GM19467 (cell line): ENCODE results near the gene B3GNT5.

Experiments used
- ATAC-seq: cut with Tn5 transposase; IDR thresholded peaks from one replicate; pipeline ENCODE4 v1.9.1; 2021; ENCODE audit warnings: mild to moderate bottlenecking, moderate library complexity; ENCODE audit not compliant: unreplicated experiment

B3GNT5 gene

DNA sequence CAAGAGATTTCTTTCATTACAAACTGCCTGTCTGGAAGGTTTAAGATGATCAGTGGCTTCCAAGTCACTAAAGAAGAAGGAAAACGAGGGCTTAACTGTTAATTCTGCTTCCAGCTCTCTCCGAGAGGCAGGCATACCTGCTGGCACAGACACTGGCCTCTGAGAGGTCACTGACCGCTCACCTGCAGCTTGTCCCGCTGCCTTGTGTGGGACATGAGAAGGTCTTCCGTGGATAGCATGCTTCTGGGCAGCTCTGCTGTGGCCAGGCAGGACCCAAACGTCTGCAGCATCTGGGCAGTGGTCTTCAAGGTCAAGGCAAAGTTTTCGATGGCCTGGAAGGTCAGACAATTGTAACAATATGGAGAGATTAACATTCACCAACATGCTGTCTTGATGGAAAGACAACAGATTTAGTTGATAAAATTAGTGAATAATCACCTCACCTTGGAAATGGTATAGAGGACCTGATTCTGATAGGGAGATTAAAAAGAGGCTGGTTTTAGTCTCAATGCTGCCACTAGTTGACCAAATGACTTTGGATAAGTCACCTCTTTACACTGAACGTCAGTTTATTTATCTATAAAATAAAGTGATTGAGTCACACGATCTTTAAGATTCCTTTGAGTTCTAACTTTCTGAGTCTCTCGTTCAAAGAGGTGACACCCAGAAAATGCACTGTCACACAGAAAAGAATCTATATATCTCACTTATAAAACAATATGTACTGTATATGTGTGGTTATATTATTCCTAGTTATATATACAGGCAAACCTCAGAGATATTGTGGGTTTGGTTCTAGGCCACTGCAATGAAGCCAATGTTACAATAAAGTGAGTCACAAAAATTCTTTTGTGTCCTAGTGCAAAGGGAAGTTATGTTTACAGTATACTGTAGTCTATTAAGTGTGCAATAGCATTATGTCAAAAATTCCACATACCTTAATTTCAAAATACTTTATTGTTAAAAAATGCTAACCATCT, 65.1 kb downstream of the B3GNT5 start:
- no peak for ATAC-seq

DNA sequence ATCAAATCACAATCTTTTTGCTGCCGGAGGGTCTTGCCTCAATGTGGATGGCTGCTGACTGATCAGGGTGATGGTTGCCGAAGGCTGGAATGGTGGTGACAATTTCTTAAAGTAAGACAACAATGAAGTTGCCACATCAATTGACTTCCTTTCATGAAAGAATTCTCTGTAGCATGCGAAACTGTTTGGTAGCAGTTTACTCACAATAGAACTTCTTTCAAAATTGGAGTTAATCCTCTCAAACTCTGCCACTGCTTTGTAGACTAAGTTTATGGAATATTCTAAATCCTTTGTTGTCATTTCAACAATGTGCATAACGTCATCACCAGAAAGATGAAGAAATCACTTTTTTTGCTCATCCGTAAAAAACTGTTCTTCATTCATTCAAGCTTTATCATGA, 65.8 kb downstream of the B3GNT5 start:
- ATAC-seq, result no peak

DNA sequence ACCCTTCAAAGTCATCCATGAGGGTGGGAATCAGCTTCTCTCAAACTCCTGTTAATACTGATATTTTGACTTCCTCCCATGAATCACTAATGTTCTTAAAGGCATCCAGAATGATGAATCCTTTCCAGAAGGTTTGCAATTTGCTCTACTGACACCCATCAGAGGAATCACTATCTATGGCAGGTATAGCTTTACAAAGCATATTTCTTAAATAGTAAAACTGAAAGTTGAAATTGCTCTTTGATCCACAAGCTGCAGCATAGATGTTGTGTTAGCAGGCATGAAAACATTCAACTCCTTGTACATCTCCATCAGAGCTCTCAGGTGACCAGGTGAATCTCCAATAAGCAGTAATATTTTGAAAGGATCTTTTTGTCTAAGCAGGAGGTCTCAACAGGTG, 66.3 kb downstream of the B3GNT5 start:
- ATAC-seq, result no peak
